Lower leg skin (tissue), 3 donors: ENCODE measurements around the gene ERH.

Experiments used
- POLR2A ChIP-seq, 2 donors: fragments of 450-650 bp; IDR thresholded peaks; one replicate each; pipeline ENCODE4 v1.6.1; 2016 to 2017; ENCODE audit warnings: antibody characterized with exemption in 2 of 2, mild to moderate bottlenecking in 1 of 2, moderate library complexity in 1 of 2
- TF ChIP-seq, protein P1 (sequence below), 3 donors: fragments of 450-650 bp; IDR thresholded peaks; one replicate each; pipeline ENCODE4 v1.5.1; 2016; ENCODE audit warnings: antibody characterized with exemption in 3 of 3, mild to moderate bottlenecking in 3 of 3, moderate library complexity in 2 of 3

GRCh38 chr14:69432364-69432763 lies 34.3 kb upstream of the ERH start:
- TF ChIP-seq, protein P1, sequence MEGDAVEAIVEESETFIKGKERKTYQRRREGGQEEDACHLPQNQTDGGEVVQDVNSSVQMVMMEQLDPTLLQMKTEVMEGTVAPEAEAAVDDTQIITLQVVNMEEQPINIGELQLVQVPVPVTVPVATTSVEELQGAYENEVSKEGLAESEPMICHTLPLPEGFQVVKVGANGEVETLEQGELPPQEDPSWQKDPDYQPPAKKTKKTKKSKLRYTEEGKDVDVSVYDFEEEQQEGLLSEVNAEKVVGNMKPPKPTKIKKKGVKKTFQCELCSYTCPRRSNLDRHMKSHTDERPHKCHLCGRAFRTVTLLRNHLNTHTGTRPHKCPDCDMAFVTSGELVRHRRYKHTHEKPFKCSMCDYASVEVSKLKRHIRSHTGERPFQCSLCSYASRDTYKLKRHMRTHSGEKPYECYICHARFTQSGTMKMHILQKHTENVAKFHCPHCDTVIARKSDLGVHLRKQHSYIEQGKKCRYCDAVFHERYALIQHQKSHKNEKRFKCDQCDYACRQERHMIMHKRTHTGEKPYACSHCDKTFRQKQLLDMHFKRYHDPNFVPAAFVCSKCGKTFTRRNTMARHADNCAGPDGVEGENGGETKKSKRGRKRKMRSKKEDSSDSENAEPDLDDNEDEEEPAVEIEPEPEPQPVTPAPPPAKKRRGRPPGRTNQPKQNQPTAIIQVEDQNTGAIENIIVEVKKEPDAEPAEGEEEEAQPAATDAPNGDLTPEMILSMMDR (IDR thresholded peaks at IDR 0.05): no peak
- TF ChIP-seq POLR2A (IDR thresholded peaks at IDR 0.05): no peak
